H9 (cell line): ENCODE measurements around the gene CCDC78. TPM values are rescaled to one million over a fixed set of nuclear protein-coding genes. Genes with fewer than 3 reads are reported as not detected.

ENCODE experiments used
- DNase-seq: peaks from one replicate; pipeline ENCODE4 v3.0.0-alpha.2; 2017
- H2AFZ ChIP-seq: one replicate; pipeline ENCODE4 v1.6.1; 2013; ENCODE audit warnings: mild to moderate bottlenecking, low read length, control low read depth, moderate library complexity
- H2AK5ac ChIP-seq: 2 replicates; pipeline ENCODE4 v1.6.1; 2013; ENCODE audit warnings: low read length, control low read depth, mixed read lengths; ENCODE audit not compliant: insufficient read length
- H2BK120ac ChIP-seq: one replicate; pipeline ENCODE4 v1.6.1; 2013; ENCODE audit warnings: low read depth, mild to moderate bottlenecking, low read length, control low read depth, inconsistent platforms; ENCODE audit not compliant: poor library complexity, severe bottlenecking
- H2BK12ac ChIP-seq: 2 replicates; pipeline ENCODE4 v1.6.1; 2013; ENCODE audit warnings: low read length, control low read depth, mixed read lengths, low read depth; ENCODE audit not compliant: insufficient read length
- H2BK15ac ChIP-seq: 2 replicates; pipeline ENCODE4 v1.6.1; 2013; ENCODE audit warnings: low read depth, low read length, control low read depth
- H2BK20ac ChIP-seq: one replicate; pipeline ENCODE4 v1.6.1; 2013; ENCODE audit warnings: low read depth, mild to moderate bottlenecking, low read length, control low read depth, inconsistent platforms; ENCODE audit not compliant: poor library complexity, severe bottlenecking
- H2BK5ac ChIP-seq: 2 replicates; pipeline ENCODE4 v1.6.1; 2013; ENCODE audit warnings: low read length, control low read depth, mixed read lengths; ENCODE audit not compliant: insufficient read length
- H3K14ac ChIP-seq: 2 replicates; pipeline ENCODE4 v1.6.1; 2013; ENCODE audit warnings: low read length, control low read depth; ENCODE audit not compliant: insufficient read depth
- H3K18ac ChIP-seq: 2 replicates; pipeline ENCODE4 v1.6.1; 2013; ENCODE audit warnings: low read depth, mild to moderate bottlenecking, mixed read lengths, low read length, control low read depth; ENCODE audit not compliant: insufficient read length
- H3K23ac ChIP-seq: 2 replicates; pipeline ENCODE4 v1.6.1; 2013; ENCODE audit warnings: low read length, control low read depth, mixed read lengths, low read depth; ENCODE audit not compliant: insufficient read length
- H3K23me2 ChIP-seq: 2 replicates; pipeline ENCODE4 v1.6.1; 2013; ENCODE audit warnings: low read depth, mild to moderate bottlenecking, mixed read lengths, low read length, control low read depth; ENCODE audit not compliant: insufficient read length, poor library complexity, severe bottlenecking
- H3K27ac ChIP-seq: 2 replicates; pipeline ENCODE4 v1.5.1; 2013; ENCODE audit warnings: low read length, control low read depth, mixed read lengths, low read depth; ENCODE audit not compliant: insufficient read length
- H3K27me3 ChIP-seq: 2 replicates; pipeline ENCODE4 v1.6.1; 2013; ENCODE audit warnings: low read length, control low read depth, inconsistent platforms; ENCODE audit not compliant: insufficient read depth
- H3K4ac ChIP-seq: 2 replicates; pipeline ENCODE4 v1.6.1; 2013; ENCODE audit warnings: low read depth, mild to moderate bottlenecking, control low read depth, inconsistent platforms, low read length, moderate library complexity
- H3K4me1 ChIP-seq: 2 replicates; pipeline ENCODE4 v1.6.1; 2013; ENCODE audit warnings: low read length, control low read depth, inconsistent platforms; ENCODE audit not compliant: insufficient read depth
- H3K4me2 ChIP-seq: 2 replicates; pipeline ENCODE4 v1.6.1; 2013; ENCODE audit warnings: low read length, control low read depth, mixed read lengths; ENCODE audit not compliant: insufficient read length, insufficient read depth
- H3K56ac ChIP-seq: 2 replicates; pipeline ENCODE4 v1.6.1; 2013; ENCODE audit warnings: low read depth, mild to moderate bottlenecking, mixed read lengths, low read length, control low read depth; ENCODE audit not compliant: insufficient read length
- H3K79me1 ChIP-seq: 2 replicates; pipeline ENCODE4 v1.6.1; 2013; ENCODE audit warnings: low read depth, mild to moderate bottlenecking, moderate library complexity, low read length, control low read depth, inconsistent platforms; ENCODE audit not compliant: insufficient read depth, poor library complexity, severe bottlenecking
- H3K79me2 ChIP-seq: 2 replicates; pipeline ENCODE4 v1.6.1; 2013; ENCODE audit warnings: low read length, control low read depth, inconsistent platforms; ENCODE audit not compliant: insufficient read depth
- H3K9ac ChIP-seq: 2 replicates; pipeline ENCODE4 v1.6.1; 2013; ENCODE audit warnings: low read length, control low read depth, mixed read lengths; ENCODE audit not compliant: insufficient read length; ENCODE audit errors: extremely low read depth
- H3K9me3 ChIP-seq: one replicate; pipeline ENCODE4 v1.6.1; 2013; ENCODE audit warnings: low read depth, low read length, inconsistent platforms; ENCODE audit not compliant: control insufficient read depth
- H3T11ph ChIP-seq: one replicate; pipeline ENCODE4 v1.6.1; 2013; ENCODE audit warnings: mild to moderate bottlenecking, low read length, control low read depth, inconsistent platforms
- H4K20me1 ChIP-seq: one replicate; pipeline ENCODE4 v1.6.1; 2013; ENCODE audit not compliant: control insufficient read depth, insufficient read length, insufficient read depth
- H4K5ac ChIP-seq: 2 replicates; pipeline ENCODE4 v1.6.1; 2013; ENCODE audit warnings: low read depth, mild to moderate bottlenecking, mixed read lengths, low read length, control low read depth; ENCODE audit not compliant: insufficient read length
- H4K8ac ChIP-seq: replicated peaks from 2 replicates; pipeline ENCODE4 v1.6.1; 2013; ENCODE audit warnings: low read length, control low read depth, mixed read lengths, low read depth; ENCODE audit not compliant: insufficient read length
- H4K91ac ChIP-seq: 2 replicates; pipeline ENCODE4 v1.6.1; 2013; ENCODE audit warnings: low read depth, mild to moderate bottlenecking, moderate library complexity, mixed read lengths, low read length, control low read depth; ENCODE audit not compliant: insufficient read length
- H3K27ac Mint-ChIP-seq, 3 experiments: 2 replicates in 2 of 3; 3 replicates in 1 of 3; pipeline ENCODE4 v1.8.0; 2020 to 2021; ENCODE audit warnings: mixed read lengths in 3 of 3, mild to moderate bottlenecking in 1 of 3, moderate library complexity in 1 of 3
- H3K27me3 Mint-ChIP-seq: 2 replicates; pipeline ENCODE4 v1.8.0; 2021; ENCODE audit warnings: low read depth, mild to moderate bottlenecking, moderate library complexity, mixed read lengths
- H3K36me3 Mint-ChIP-seq, 3 experiments: 2 replicates in 2 of 3; 3 replicates in 1 of 3; pipeline ENCODE4 v1.8.0; 2020 to 2021; ENCODE audit warnings: low read depth in 3 of 3, mixed read lengths in 3 of 3; ENCODE audit not compliant: insufficient read depth in 1 of 3
- H3K4me1 Mint-ChIP-seq, 2 experiments: 2 replicates each; pipeline ENCODE4 v1.8.0; 2020; ENCODE audit warnings: mixed read lengths in 2 of 2
- H3K4me3 Mint-ChIP-seq, 2 experiments: 2 replicates in 1 of 2; 3 replicates in 1 of 2; pipeline ENCODE4 v1.8.0; 2020 to 2021; ENCODE audit warnings: mild to moderate bottlenecking in 2 of 2, mixed read lengths in 2 of 2, moderate library complexity in 1 of 2
- H3K9me3 Mint-ChIP-seq, 2 experiments: 2 replicates in 1 of 2; 3 replicates in 1 of 2; pipeline ENCODE4 v1.8.0; 2020; ENCODE audit warnings: mild to moderate bottlenecking in 2 of 2, mixed read lengths in 2 of 2, moderate library complexity in 1 of 2
- WGBS: extraction: QIAGEN DNeasy Blood & Tissue Kit; methylation state at CpG from one replicate; pipeline ENCODE4 v1.1.7; 2013; ENCODE audit warnings: missing lambda C conversion rate, low lambda C conversion rate, mixed read lengths; ENCODE audit not compliant: insufficient read length; ENCODE audit errors: extremely low coverage; 5-methylcytosine and 5-hydroxymethylcytosine counted together
- total RNA-seq: library from RNA; stranded (reverse); gene quantifications from 2 replicates; pipeline ENCODE4 v1.2.1, GENCODE V29; 2021
- TF ChIP-seq, protein P1 (sequence below): fragments of 200-600 bp; sonication (generic); conservative IDR thresholded peaks from 3 replicates; pipeline ENCODE4 v1.8.0; 2021; ENCODE audit warnings: antibody characterized with exemption, mild to moderate bottlenecking

The CCDC78 gene
- total RNA-seq, 1 experiment from 2014 or later: 12.1 TPM

DNA sequence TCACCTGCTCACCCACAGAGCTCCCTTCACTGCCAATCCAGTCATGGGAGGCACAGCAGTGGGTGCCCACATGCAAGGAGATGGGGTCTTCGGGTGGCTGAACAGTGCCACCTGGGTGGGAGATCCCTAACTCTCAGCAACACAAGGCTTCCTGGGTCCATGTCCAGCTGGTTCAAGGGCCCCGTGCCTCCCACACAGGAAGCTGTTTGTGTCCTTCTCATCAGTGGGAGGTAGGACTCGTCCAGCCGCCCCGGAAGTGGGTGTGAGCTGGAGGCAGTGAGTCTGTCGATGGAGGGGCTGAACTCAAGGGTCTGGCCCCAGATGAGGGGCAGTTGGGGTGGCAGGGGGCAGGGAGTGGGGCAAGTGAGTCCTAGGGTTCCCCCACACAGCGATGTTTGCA, 22.2 kb downstream of the CCDC78 start:
- H3K27ac Mint-ChIP-seq: no peak overlapping the region
- peaks cover 0 to 2% of the 10 kb centered on the region in 2 experiments; a peak in 1 of 5 replicates for H3K9me3 Mint-ChIP-seq
- no peak overlapping the region for H3K14ac ChIP-seq
- H4K20me1 ChIP-seq: no peaks in the 10 kb centered on the region
- H3K4ac ChIP-seq: no peak overlapping the region
- no peaks in the 10 kb centered on the region for H3K9me3 ChIP-seq
- H2AK5ac ChIP-seq: no peak overlapping the region
- no peaks in the 10 kb centered on the region for H3K79me1 ChIP-seq
- H3K4me1 ChIP-seq: no peaks in the 10 kb centered on the region
- H3K4me1 Mint-ChIP-seq: peaks cover 0 to 7% of the 10 kb centered on the region in 2 experiments; a peak in 1 of 4 replicates
- peaks cover 4% of the 10 kb centered on the region for H3K23me2 ChIP-seq
- no peak overlapping the region for H3K9ac ChIP-seq
- H3K27me3 Mint-ChIP-seq: peaks cover 88% of the 10 kb centered on the region
- H2BK5ac ChIP-seq: no peak overlapping the region
- H2AFZ ChIP-seq: no peak overlapping the region
- no peak overlapping the region for H3K56ac ChIP-seq
- H3K36me3 Mint-ChIP-seq: peaks cover 0 to 3% (median 0%) of the 10 kb centered on the region in 3 experiments; a peak in 2 of 7 replicates
- H2BK120ac ChIP-seq: no peak overlapping the region
- no peak overlapping the region for H3K23ac ChIP-seq
- peaks cover 59% of the 10 kb centered on the region for H3K27me3 ChIP-seq
- no peak overlapping the region; a peak in 1 of 5 replicates for H3K4me3 Mint-ChIP-seq
- H2BK12ac ChIP-seq: no peak overlapping the region
- no peak for DNase-seq
- H3K27ac ChIP-seq: no peak overlapping the region
- H4K8ac ChIP-seq: no peak overlapping the region
- H2BK15ac ChIP-seq: no peak overlapping the region
- no CpG with 5 or more reads among the region's 7 CpGs for WGBS
- H3T11ph ChIP-seq: no peak overlapping the region
- H4K5ac ChIP-seq: no peak overlapping the region
- no peak overlapping the region for H4K91ac ChIP-seq
- TF ChIP-seq, protein P1, sequence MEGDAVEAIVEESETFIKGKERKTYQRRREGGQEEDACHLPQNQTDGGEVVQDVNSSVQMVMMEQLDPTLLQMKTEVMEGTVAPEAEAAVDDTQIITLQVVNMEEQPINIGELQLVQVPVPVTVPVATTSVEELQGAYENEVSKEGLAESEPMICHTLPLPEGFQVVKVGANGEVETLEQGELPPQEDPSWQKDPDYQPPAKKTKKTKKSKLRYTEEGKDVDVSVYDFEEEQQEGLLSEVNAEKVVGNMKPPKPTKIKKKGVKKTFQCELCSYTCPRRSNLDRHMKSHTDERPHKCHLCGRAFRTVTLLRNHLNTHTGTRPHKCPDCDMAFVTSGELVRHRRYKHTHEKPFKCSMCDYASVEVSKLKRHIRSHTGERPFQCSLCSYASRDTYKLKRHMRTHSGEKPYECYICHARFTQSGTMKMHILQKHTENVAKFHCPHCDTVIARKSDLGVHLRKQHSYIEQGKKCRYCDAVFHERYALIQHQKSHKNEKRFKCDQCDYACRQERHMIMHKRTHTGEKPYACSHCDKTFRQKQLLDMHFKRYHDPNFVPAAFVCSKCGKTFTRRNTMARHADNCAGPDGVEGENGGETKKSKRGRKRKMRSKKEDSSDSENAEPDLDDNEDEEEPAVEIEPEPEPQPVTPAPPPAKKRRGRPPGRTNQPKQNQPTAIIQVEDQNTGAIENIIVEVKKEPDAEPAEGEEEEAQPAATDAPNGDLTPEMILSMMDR: no peak
- H3K18ac ChIP-seq: no peak overlapping the region
- no peak overlapping the region for H2BK20ac ChIP-seq
- no peak overlapping the region for H3K4me2 ChIP-seq
- no peaks in the 10 kb centered on the region for H3K79me2 ChIP-seq
